Cardiac septum (tissue), 1 donor: ENCODE measurements around the gene ZFAND2B. TPM values are rescaled to one million over a fixed set of nuclear protein-coding genes. Genes with fewer than 3 reads are reported as not detected.

Experiments used
- DNase-seq: peaks from one replicate; pipeline ENCODE4 v3.0.0-alpha.2; 2020; ENCODE audit warnings: low spot score
- intact Hi-C: fragments of 100-400 bp; cut with DNase I; formaldehyde crosslinking; loops from one replicate; pipeline ENCODE4 v1.14.0; 2022
- long read RNA-seq: library from polyadenylated mRNA; unstranded; transcript quantifications from one replicate; pipeline ENCODE4 v2.0.0, GENCODE V29; 2021
- total RNA-seq: library from RNA; stranded (reverse); fragmentation: NEBNext Ultra II Directional; extraction: Animal tissue kit (Norgen Biotek cat#: 25700); gene quantifications from one replicate; pipeline ENCODE4 v1.2.1, GENCODE V29; 2021
- donor health status: DM: no; HTN: no; CAD: no.

The ZFAND2B gene, protein sequence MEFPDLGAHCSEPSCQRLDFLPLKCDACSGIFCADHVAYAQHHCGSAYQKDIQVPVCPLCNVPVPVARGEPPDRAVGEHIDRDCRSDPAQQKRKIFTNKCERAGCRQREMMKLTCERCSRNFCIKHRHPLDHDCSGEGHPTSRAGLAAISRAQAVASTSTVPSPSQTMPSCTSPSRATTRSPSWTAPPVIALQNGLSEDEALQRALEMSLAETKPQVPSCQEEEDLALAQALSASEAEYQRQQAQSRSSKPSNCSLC
- 23.9 TPM for total RNA-seq
- long read RNA-seq, transcript ZFAND2B-212 (10 exons, 1,199 nt), result major isoform, 15 of 46 reads
- long read RNA-seq, transcript ZFAND2B-201 (9 exons, 1,314 nt), result major isoform, 15 of 46 reads
- long read RNA-seq, partial matches to known transcripts, result 7 of 46 reads
- long read RNA-seq, other reads (novel, unspliced or antisense), result 6 of 46 reads

DNA sequence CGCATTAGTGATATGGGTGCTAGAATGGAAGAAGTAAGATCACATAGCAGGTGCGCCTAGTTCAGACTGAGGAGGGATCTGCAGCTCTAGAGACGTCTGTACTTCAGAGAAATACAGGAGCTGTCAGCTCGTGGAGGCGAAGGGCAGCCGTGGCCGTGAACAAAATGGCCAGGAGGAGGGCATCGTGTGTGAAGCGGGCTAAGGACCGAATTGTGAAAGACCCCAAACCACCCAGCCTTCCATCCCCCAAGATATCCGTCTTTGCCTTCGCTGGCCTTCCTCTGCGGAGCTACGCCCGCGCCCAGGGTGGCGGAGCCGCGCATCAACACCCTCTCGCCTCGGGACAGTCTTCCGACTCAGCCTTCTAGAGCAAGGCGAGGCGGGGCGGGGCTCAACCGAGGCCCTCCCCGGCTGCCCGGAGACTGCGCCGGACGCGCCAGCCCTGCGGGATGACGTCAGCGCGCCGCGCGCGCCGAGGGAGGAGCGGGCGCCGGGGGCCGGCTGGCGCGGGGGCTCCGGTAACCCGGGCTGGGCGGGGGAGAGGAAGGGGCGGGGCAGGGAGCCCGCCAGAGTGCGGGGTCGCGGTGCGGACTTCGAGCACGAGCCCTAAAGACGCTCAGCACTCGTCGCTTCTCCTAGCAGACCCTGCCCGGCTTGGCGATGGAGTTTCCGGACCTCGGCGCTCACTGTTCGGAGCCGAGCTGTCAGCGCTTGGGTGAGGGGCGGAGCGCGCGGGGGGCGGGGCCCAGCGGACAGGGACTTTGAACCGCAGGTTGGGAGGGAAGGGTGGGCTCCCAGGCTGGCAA is at the start of gene ZFAND2B:
ZFAND2B (plus strand) TSS at position 455 of the 806 bp plus-strand sequence; CDS start at position 661, 206 bp downstream.
- intact Hi-C loops, result loop anchor here (1.0 to 2.0 kb wide), 3 partner anchors 30 to 46 kb away; partner anchors contain the start of genes CNPPD1, GLB1L, NHEJ1 and STK16
- DNase-seq, result peak; percentile 98

DNA sequence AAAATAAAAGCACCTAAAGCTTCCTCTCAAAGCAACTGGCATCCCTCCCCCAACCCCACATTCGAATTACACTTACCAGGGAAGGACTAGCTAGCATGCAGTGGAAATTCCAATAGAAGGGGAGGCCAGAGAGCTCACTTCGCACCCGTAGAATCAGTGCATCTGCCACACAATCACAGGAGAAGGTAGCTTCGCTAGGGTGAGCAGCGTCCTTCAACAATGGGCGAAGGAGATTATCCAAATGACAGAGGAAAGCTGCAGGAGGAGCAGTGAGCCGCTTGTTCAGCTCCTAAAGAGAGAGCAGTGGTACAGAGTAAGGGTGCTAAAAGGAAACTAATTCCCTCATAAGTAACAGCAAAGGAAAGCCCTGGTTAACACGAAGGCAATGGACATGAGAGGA is 49.2 kb upstream of the ZFAND2B start:
- intact Hi-C loops, result no loop called here
- DNase-seq, result no peak

DNA sequence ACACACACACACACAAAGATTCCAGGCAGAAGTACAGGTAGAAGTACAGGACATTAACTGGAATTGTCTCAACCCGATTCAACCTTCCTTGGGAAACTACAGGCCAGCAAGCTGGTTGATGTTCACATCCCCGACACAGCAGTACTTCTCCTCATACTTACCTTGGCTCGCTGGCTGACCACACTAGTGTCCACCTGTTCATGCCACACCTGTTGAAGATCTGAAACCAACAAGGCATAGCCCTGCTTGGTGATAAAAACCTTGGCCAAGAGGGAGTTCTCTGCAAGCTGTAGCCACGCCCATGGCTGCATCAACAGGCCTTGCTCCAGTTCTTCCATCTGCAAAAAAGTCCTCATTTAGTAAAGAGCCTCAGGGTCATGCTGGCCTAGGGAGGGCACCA is 48.6 kb upstream of the ZFAND2B start:
- DNase-seq, result no peak
- intact Hi-C loops, result no loop called here

DNA sequence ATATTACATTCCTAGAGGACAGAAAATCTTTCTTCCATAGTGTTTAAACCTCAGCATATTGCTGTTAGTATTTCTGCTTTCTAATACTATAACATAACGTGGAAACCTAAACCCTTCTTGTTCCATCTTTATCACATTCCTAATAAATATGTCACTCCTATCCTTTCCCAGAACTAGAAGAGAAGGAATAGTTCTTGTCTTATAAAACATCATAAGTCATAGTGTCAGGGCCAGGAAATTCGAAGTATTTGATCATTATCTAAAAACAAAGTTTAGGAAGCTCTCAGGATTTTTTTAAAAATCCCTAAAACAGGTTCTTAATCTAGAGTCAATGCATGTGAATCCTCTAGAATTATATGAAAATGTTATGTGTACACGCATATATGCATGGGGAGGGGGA is 48.0 kb upstream of the ZFAND2B start:
- no peak for DNase-seq
- intact Hi-C loops, result no loop called here

DNA sequence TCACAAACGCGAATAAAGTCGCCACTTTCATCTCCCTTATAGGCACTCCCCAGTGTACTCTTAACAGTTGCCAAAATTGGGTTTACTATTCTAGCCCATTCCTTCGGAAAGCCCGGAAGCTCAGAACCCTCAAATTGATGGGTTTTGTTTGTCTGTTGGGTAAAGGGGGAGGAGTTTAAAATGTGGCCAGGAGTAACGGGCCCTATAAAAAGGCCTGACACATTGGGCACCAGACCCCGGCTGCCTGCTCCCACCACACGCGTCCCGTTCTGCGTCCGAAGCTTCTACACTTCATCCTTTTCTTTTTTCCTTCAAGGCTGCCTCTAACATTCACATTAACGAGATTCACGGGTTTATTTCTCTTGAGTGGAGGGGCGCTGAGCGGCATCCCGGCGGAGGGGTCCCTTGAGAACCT is 46.8 kb upstream of the ZFAND2B start:
- no peak for DNase-seq
- intact Hi-C loops, result loop anchor here (1.0 kb wide), 3 partner anchors 18 to 136 kb away; partner anchors contain the start of gene ZFAND2B

DNA sequence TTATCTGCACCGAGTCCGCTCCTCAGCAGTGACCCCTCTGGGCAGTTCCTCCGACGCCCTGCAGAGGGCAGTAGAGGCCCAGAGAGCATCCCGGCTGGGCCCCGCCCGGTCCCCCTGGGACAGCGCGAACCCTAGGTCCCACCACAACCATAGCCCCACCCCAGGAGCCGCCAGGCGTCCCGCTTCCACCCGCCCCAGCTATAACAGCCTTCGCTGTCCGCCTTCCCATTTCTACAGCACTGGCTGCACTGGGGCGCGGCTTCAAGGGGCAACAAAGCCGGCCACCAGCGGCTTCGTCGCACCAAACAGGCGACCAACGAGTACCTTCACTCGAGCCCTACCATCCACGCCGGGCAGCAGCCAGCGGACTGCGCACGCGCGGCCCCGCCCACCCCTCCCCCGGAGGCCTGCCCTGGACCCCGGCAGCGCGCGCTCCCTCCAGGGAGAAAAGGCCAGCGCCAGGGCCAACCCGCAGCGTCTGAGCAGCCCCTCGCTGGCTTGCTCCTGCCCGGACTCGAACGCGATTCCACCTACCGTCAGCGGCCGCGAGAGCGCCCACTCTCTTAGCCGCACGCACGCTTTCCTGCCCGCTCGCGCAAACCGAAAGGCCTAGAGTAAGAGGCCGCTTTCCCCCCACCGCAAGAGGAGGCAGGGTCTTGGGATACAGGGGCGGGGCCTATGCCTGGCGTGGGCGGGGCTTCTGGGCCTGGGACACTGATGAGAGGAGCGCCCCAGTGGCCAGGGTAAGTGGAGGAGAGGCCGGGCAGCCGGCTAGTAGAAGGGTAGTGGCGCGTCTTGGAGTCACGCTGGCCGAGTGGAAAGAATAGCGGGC is 46.2 kb upstream of the ZFAND2B start, which contains the start of gene NHEJ1:
NHEJ1 (minus strand) TSS at position 630 of the 832 bp plus-strand sequence. CDS start 2,453 bp downstream, outside the sequence.
- intact Hi-C loops, result loop anchor here (1.0 kb wide), 3 partner anchors 17 to 135 kb away; partner anchors contain the start of gene ZFAND2B

DNA sequence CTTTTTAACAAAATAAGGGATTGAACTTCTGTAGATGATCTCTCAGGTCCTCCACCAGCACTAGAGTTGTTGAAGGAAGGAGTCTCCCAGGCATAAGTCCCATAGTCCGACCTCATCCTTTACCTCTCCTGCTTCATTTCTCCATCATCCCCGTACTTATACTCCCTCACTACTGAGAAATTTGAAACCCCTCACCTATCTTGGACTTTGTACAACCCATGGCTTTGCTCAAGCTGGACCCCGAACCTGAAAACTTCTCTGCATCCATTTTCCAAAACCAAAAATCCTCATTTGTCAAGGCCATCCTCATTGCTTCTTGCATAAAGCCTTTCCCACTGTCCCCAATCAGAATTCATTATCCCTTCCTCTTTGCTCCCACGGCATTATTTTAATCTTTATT is 45.5 kb upstream of the ZFAND2B start:
- no peak for DNase-seq
- intact Hi-C loops, result no loop called here

More for the DNA sequence above, 46.2 kb upstream of the ZFAND2B start, which contains the start of gene NHEJ1:
- peak; percentile 97 for DNase-seq

DNA sequence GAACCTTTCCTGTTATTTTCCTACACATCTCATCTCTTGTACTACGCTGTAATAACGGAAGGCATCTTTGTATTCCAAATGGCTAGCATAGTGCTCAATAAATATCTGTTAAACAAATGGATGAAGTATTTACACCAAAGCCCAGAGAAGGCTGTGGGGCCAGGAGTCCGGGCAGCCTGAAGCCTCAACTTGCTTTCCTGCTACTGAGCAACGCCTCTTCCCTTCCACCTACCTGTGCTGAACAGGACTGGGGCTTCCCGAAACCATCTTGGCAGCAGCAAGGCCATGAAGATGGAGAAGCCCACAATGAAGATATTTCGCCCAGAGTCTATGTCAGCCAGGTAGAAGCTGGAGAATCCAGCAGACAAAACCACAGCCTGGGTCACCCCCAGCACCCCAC is 43.4 kb upstream of the ZFAND2B start:
- intact Hi-C loops, result no loop called here
- DNase-seq, result no peak

DNA sequence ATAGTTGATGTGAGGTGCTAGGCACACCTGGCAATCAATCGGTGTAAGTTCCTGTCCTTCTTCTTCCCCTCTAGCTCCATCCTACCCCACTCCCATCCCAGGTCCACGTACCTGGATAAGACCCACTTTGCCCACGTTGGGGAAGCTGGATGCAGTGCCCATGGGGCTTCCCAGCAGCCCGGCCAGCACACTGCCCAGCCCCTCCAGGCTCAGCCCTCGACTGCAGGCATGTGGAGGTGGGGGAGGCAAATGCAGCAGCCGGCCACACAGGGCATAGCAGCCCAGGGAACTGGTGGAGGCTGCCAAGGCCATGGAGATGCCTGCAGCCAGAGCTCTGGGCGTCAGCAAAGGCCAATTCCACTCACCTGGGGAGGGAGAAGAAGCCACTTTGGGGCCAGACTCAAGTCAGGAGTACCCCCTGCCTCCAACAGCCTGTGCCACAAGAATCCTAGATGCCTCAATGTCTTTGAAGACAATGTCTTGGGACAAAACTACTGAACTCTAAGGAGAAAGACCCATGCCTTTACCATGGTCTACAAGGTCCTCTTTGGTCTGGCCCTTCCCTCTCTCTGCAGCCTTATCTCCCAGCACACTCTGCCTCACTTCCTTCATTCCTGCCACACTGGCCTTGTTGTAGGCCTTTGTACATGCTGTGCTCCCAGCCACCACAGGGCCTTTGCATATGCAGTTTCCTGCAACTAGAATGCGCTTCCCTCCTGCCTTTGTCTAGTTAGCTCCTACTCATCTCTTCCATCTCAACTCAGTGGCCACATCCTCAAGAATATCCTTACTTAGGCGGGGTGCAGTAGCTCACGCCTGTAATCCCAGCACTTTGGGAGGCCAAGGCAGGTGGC is 41.3 kb upstream of the ZFAND2B start:
- intact Hi-C loops, result no loop called here
- DNase-seq, result no peak

DNA sequence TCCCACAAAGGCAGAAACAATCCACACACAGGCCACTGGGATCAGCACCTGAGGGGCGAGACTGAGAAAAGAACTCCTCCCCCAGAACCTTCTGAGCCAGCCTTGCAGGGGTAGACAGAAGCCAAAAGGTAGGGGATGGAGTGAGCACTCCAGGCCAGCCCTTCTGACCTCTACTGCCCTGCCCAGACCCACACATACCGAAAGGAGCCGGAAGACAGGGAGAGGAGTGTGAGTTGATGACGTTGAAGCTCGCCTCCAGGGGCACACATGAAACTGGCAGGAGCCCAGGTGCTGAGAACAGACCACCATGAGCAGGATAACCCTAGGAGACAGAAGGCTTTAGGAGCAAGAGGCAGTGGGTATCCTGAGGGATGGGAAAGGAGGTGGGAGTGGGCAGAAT is 38.6 kb upstream of the ZFAND2B start:
- intact Hi-C loops, result no loop called here
- no peak for DNase-seq

DNA sequence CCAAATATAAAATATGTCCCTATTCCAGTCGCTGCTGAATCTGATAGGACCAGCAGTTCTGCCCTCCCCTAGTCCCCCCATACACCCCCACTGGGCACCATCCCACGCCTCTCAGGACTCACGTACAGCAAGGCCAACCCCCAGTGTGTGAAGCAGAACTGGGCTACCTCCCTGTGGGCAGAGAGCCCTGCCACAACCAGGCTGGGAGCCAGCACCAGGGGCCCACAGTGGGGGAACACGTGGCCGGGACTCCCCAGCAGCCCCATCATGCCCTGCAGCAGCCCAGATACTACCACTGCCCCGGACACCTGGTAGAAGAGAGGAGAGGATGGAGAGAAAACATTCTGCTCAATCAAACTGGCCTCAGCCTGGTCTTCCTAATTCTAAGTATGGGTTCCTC is 38.1 kb upstream of the ZFAND2B start:
- intact Hi-C loops, result no loop called here
- DNase-seq, result no peak

DNA sequence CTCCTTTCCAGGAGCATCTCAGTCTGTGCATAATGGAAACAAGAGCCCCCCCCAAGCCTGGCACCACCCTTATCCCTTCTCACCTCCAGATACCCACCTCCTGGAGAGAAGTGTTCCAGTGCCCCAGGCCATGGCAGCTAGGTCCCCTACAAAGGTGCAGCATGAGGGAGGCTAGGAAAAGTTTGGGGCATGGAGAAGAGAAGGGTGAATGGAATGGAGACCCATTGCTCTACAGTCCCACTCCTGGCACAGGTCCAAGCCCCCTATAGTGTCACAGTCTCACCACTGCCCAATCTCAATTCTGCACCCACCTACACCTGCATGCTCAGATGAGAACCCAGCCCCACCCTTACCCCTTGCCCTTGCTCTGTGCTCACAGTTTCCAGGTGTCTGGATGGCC is 37.6 kb upstream of the ZFAND2B start:
- DNase-seq, result no peak
- intact Hi-C loops, result no loop called here

DNA sequence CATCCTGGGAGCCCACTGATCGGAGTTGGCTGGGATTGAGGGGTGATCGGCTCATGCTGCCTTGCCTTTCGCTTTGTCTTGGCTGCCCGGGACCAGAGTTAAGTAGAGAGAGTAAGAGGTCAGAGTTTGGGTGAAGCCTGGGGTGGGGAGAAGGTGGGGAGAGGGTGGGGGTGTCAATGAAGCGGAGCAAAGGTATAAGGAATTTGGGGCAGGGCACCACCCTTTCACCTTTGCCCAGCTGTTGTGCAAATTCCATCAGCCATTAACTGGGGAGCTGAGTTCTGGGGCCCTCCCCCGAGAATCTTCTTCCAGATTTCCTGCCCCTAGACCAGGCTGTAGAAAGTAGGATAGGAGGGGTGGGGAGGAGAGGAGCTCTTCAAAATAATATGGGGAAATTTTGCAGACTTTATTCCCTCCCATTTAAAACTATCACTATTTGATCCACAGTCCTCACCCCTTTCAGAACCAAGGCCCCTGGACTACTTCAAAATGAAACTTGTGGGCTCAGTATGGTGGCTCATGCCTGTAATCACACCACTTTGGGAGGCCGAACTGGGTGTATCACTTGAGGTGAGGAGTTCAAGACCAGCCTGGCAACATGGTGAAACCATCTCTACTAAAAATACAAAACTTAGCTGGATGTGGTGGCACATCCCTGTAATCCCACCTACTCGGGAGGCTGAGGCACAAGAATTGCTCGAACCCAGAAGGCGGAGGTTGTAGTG is 36.5 kb upstream of the ZFAND2B start, which contains the start of gene SLC23A3:
SLC23A3 (minus strand) TSS at position 100 of the 725 bp plus-strand sequence; CDS start at position 55, 45 bp downstream.
- intact Hi-C loops, result no loop called here
- no peak for DNase-seq

DNA sequence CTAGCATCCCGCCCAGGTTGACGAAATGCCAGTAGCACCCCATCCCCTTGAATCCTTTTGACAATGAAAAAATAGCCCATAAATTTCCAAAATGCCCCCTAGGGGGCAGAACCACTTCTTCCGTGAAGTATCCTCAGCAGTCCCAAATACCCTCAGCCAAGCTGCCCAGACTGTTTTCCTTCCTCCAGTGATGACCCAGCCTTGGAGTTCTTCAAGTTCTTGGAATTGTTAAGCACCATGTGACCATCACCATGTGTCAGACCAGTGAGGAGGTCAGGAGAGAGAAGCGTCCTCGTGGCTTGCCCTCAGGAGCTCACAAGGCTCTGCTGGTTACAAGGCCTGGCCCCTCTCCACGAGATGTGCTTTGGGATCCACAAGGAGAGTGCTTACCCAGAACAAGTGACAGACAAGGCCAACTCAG is 35.3 kb upstream of the ZFAND2B start:
- DNase-seq, result no peak
- intact Hi-C loops, result no loop called here

DNA sequence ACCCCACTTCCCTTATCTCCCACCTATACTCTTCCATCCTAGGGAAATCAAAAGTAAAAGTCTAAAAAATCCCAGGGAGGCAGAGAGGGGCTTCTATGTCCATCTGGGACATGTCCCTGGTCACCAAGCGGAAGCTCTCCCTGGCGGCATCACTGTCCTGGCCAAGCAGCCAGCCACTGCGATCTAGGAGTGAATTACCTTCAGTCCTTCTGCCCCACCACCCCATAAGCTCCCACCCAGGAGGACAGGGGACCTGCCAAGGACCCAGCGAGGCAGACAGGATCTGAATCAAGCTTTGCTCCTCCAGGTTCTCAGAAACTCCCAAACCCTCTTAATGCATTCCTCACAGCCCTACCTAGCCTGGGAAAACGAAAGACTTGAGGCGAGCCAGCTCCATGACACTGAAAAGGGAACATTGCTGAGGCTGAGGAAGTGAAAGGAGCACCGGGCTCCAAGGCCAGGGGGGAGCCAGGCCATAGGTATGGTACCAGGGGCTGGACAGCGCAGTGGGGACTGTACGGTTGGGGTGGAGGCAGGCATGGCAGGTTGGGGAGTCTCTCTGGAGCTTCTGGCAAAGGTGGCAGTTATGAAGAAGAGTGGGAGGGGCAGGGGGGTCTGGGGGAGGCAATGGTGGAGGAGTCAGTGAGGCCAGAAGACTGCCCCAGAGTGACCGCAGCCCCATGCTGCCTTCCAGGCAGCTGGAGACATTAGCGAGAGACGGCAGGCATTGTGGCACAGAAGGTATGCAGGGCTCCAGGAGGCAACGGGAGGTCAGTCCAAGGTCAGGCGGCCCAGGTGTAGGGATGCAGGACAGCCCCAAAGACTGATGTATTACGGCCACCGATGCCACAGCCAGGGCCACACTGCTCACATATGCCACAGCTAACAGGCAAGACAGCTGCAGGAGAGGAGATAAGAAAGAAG is 34.1 kb upstream of the ZFAND2B start:
- no peak for DNase-seq
- intact Hi-C loops, result no loop called here

DNA sequence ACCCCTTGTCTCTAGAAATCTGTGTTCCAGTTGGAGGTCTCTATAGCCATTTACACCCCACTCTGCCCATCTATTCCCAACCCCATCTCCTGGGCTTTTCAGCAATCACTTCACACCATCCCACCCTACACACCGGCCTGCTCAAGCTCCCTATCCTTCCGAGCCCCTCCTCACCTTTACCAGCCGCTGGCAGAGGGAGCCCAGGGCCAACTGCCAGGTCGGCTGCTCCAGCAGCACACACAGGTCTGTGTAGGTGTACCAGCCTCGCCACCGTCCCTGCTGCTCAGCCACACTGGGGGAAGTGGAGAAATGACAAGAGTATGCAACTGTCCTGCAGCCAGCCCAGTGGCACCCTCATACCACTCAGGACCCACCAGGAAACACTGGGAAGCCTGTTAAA is 33.4 kb upstream of the ZFAND2B start:
- intact Hi-C loops, result no loop called here
- DNase-seq, result no peak

DNA sequence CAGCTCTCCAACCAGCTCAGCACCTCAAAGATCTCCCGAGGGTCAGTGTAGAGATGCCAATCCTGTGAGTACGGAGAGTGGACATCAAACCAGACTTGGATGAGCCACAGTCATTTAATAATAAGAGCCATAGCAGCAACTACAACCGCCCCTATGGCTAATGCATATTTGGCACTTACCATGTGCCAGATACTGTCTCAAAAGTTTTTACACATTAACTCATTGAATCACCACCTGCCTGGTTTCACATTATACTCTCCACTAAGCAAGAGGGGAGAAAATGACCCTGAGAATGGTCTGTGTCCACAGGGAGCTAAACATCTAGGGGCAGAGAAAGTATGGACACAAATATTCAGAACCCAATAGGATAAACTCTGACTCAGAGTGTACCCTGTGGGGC is 32.4 kb upstream of the ZFAND2B start:
- intact Hi-C loops, result no loop called here
- DNase-seq, result no peak
